Ascending aorta (tissue), 2 donors: ENCODE measurements around the gene ERMP1. TPM values are rescaled to one million over a fixed set of nuclear protein-coding genes. Genes with fewer than 3 reads are reported as not detected.
"Not testable (repeated sequence)": the region's sequence is repeated elsewhere in the genome, so short reads cannot be mapped to it uniquely, and the experiment has no call there.

Experiments used
- DNase-seq, 2 donors: peaks; one replicate each; pipeline ENCODE4 v3.0.0-alpha.2; 2019; ENCODE audit warnings: low spot score in 2 of 2
- H3K27ac ChIP-seq, 2 donors: fragments of 200-600 bp; sonication (generic); one replicate each; pipeline ENCODE4 v1.5.1; 2016 to 2017; ENCODE audit warnings: mild to moderate bottlenecking in 1 of 2
- H3K27me3 ChIP-seq: fragments of 200-600 bp; sonication (generic); one replicate; pipeline ENCODE4 v1.5.1; 2017
- H3K36me3 ChIP-seq, 2 donors: fragments of 200-600 bp; sonication (generic); one replicate each; pipeline ENCODE4 v1.5.1; 2016
- H3K4me1 ChIP-seq, 2 donors: fragments of 200-600 bp; sonication (generic); one replicate each; pipeline ENCODE4 v1.5.1; 2016 to 2017; ENCODE audit warnings: mild to moderate bottlenecking in 1 of 2
- H3K4me3 ChIP-seq, 2 donors: fragments of 200-600 bp; sonication (generic); one replicate each; pipeline ENCODE4 v1.5.1; 2016 to 2017; ENCODE audit warnings: mild to moderate bottlenecking in 1 of 2
- H3K9me3 ChIP-seq, 2 donors: fragments of 200-600 bp; sonication (generic); one replicate each; pipeline ENCODE4 v1.5.1; 2016
- intact Hi-C: fragments of 100-400 bp; cut with DNase I; formaldehyde crosslinking; loops from one replicate; pipeline ENCODE4 v1.15.1; 2023
- total RNA-seq: library from RNA; depleted of rRNA; stranded (reverse); fragments of >200 nt; gene quantifications from one replicate; pipeline ENCODE4 v1.1.0, GENCODE V29; 2016
- TF ChIP-seq, protein P1 (sequence below), 3 experiments: fragments of 200-600 bp in 2 of 3; fragments of 450-650 bp in 1 of 3; sonication (generic) in 2 of 3; IDR thresholded peaks; one replicate each; pipeline ENCODE4 v1.5.1; 2016 to 2019; ENCODE audit warnings: antibody characterized with exemption in 3 of 3, mild to moderate bottlenecking in 1 of 3, moderate library complexity in 1 of 3

ERMP1 gene
- total RNA-seq, 1 donor from 2014 or later, result 4.8 TPM

DNA sequence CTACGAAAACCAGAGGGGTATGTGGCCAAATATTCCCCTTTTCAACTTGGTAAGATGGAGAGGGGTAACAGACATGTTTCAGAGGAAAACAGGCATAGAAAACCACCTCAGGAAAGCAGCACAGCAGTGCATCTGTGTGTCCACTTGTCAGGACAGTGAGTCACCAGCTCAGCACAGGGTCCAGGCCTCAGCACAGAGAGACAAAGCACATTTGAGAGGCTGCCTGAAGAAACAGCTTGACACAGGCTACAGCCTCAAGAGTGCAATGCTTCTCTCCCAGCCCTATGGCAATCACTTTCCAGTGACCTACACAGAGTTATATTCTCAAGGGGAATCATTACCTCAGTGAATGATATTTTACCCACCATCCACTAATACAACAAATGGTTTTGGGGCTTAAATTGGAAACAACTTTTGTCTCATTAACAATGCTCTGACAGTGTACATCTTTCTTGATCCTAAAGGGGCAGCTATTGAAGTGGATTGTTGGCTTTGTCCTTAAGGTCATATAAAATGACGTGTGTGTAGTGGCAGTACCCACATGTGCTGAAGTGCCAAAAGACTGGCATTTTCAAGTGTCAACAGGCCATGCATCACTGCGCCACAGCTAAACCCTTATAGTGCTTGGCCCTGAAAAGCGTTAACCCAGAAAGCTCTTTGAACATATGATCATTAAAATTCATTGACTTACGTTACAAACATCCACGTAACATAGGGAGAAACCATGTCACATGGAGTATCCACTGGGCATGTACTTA, 46.4 kb downstream of the ERMP1 start:
- no peaks in the 10 kb centered on the region for H3K27me3 ChIP-seq
- H3K36me3 ChIP-seq, result peaks cover 17 to 63% of the 10 kb centered on the region in 2 donors
- TF ChIP-seq, protein P1, sequence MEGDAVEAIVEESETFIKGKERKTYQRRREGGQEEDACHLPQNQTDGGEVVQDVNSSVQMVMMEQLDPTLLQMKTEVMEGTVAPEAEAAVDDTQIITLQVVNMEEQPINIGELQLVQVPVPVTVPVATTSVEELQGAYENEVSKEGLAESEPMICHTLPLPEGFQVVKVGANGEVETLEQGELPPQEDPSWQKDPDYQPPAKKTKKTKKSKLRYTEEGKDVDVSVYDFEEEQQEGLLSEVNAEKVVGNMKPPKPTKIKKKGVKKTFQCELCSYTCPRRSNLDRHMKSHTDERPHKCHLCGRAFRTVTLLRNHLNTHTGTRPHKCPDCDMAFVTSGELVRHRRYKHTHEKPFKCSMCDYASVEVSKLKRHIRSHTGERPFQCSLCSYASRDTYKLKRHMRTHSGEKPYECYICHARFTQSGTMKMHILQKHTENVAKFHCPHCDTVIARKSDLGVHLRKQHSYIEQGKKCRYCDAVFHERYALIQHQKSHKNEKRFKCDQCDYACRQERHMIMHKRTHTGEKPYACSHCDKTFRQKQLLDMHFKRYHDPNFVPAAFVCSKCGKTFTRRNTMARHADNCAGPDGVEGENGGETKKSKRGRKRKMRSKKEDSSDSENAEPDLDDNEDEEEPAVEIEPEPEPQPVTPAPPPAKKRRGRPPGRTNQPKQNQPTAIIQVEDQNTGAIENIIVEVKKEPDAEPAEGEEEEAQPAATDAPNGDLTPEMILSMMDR (IDR thresholded peaks at IDR 0.05), result no peak
- intact Hi-C loops, result no loop called here
- no peaks in the 10 kb centered on the region for H3K4me1 ChIP-seq
- H3K27ac ChIP-seq, result no peak overlapping the region
- no peak for DNase-seq
- H3K9me3 ChIP-seq, result peaks cover 11 to 44% of the 10 kb centered on the region in 2 donors
- no peak overlapping the region for H3K4me3 ChIP-seq

DNA sequence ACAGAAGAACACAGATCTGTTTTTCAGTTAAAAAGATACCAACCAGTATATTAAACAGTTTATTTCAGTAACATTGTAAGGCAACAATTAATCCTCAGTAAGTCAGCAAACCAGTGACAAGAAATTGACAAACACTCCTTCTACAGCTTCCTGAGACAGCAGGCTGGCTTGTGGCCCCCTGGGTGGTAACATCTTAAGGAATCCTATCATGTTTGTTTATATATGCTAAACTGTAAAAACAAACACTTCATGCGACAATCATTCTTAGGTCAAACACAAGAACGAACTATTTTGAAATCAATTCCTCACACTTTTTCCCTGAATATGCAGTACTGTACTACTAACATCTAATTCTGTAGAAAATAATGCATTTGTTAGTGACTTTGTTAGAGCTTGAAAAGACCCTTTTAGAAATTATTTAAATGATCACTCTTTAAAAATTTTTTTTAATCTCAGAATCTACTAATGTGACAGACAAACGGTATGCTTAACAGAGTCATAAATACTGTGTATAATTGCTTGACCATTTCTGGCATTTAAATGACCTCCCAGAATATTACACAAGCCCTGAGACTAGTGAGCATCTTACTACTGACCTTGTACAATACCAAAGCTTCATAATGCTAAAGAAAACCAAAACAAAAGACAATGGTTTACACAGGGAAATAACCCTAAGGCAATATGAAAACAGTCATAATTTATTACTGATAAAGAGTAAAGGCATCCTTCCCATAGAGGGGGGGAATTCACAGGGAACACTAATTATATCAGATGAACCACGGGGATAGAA, 48.2 kb downstream of the ERMP1 start:
- intact Hi-C loops, result no loop called here
- peaks cover 26 to 73% of the 10 kb centered on the region in 2 donors for H3K36me3 ChIP-seq

DNA sequence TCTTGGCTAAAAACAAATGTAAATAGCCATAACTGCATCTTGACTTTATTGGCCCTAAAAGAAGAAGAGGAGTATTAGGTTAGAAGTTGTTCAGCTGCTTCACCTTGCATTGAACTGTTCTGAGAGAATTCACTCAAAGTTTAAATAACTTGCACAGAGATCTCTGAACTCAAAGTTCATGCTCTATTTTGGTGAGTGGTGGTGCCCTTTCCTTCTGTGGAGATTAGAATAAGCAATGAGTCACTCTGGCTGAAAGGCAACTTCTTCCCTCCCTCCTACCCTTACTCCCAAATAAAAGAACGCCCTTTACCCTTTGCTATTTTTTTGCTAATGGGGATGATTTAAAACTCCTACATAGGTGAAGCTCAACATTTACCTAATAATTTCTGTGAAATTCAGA, 48.9 kb downstream of the ERMP1 start:
- TF ChIP-seq, protein P1 (IDR thresholded peaks at IDR 0.05), result no peak
- H3K36me3 ChIP-seq, result peaks cover 33 to 81% of the 10 kb centered on the region in 2 donors
- no peaks in the 10 kb centered on the region for H3K4me1 ChIP-seq
- intact Hi-C loops, result no loop called here
- H3K27ac ChIP-seq, result no peak overlapping the region
- no peak overlapping the region for H3K4me3 ChIP-seq
- DNase-seq, result no peak
- peaks cover 20 to 70% of the 10 kb centered on the region in 2 donors for H3K9me3 ChIP-seq
- no peaks in the 10 kb centered on the region for H3K27me3 ChIP-seq

More for the DNA sequence above, 48.2 kb downstream of the ERMP1 start:
- TF ChIP-seq, protein P1 (IDR thresholded peaks at IDR 0.05), result no peak
- no peaks in the 10 kb centered on the region for H3K27me3 ChIP-seq
- H3K9me3 ChIP-seq, result peaks cover 13 to 62% of the 10 kb centered on the region in 2 donors
- H3K27ac ChIP-seq, result no peak overlapping the region
- H3K4me1 ChIP-seq, result no peaks in the 10 kb centered on the region
- no peak for DNase-seq
- no peak overlapping the region for H3K4me3 ChIP-seq

DNA sequence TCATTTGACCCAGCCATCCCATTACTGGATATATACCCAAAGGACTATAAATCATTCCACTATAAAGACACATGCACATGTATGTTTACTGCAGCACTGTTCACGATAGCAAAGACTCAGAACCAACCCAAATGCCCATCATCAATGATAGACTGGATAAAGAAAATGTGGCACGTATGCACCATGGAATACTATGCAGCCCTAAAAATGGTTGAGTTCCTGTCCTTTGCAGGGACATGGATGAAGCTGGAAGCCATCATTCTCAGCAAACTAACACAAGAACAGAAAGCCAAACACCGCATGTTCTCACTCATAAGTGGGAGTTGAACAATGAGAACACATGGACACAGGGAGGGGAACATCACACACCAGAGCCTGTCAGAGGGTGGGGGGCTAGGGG, 49.5 kb downstream of the ERMP1 start:
- H3K4me1 ChIP-seq, H3K27ac ChIP-seq, H3K27me3 ChIP-seq, intact Hi-C loops, DNase-seq, H3K4me3 ChIP-seq: not testable (repeated sequence)
- Histone ChIP-seq H3K9me3 (peaks cover 26 to 73% of the 10 kb centered on the region in 2 donors), H3K36me3 (peaks cover 39 to 86% of the 10 kb centered on the region in 2 donors)

DNA sequence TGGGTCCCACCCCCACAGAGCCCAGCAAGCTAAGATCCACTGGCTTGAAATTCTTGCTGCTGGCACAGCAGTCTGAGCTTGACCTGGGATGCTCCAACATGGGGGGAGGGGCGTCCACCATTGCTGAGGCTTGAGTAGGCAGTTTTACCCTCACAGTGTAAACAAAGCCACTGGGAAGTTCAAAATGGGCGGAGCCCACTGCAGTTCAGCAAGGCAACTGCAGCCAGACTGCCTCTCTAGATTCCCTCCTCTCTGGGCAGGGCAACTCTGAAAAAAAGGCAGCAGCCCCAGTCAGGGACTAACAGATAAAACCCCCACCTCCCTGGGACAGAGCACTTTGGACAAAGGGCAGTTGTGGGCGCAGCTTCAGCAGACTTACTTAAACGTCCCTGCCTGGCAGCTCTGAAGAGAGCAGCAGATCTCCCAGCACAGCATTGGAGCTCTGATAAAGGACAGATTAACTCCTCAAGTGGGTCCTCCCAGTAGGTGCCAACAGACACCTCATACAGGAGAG, 53.2 kb downstream of the ERMP1 start:
- peaks cover 26 to 82% of the 10 kb centered on the region in 2 donors for H3K9me3 ChIP-seq
- H3K36me3 ChIP-seq, result peaks cover 38 to 96% of the 10 kb centered on the region in 2 donors
- DNase-seq, H3K4me1 ChIP-seq, intact Hi-C loops, H3K27ac ChIP-seq, H3K27me3 ChIP-seq, H3K4me3 ChIP-seq: not testable (repeated sequence)

DNA sequence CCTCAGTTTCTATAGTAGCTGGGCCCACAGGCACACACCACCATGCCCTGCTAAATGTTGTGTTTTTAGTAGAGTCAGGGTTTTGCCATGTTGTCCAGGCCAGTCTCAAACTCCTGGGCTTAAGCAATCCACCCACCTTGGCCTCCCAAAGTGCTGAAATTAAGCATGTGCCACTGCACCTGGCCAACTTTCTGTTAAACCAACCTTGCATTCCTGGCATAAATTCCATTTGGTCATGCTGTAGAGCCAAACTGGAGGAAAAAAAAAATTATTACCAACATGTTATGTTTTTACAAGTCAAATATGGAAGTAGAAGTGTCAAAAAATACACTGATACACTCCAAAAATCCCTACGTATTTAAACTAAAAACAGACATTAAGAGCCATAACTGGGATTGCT, 54.1 kb downstream of the ERMP1 start:
- peaks cover 48 to 96% of the 10 kb centered on the region in 2 donors for H3K36me3 ChIP-seq
- no peaks in the 10 kb centered on the region for H3K4me1 ChIP-seq
- TF ChIP-seq, protein P1 (IDR thresholded peaks at IDR 0.05), result no peak
- peaks cover 26 to 72% of the 10 kb centered on the region in 2 donors for H3K9me3 ChIP-seq
- H3K27ac ChIP-seq, result no peak overlapping the region
- DNase-seq, result no peak
- H3K27me3 ChIP-seq, result no peaks in the 10 kb centered on the region
- no peak overlapping the region for H3K4me3 ChIP-seq
- intact Hi-C loops, result no loop called here
